HepG2 (cell line): Measurements from ENCODE around the gene SYNE1.

Experiments used
- FOXK2 ChIP-seq: fragments of 450-650 bp; IDR thresholded peaks from 2 replicates; pipeline ENCODE4 v1.6.1; 2016
- POLR2G ChIP-seq: fragments of 200-400 bp; formaldehyde crosslinking; IDR thresholded peaks from 2 replicates; pipeline ENCODE4 v1.6.1; 2018; ENCODE audit warnings: mild to moderate bottlenecking, low read depth, low read length, moderate library complexity

- no peak for TF ChIP-seq POLR2G
- TF ChIP-seq FOXK2, result no peak
These were observed 36.1 kb upstream of the SYNE1 start for GRCh38 chr6:152673236-152673635.
